Stimulated activated CD8-positive, alpha-beta memory T cell treated with anti-CD3 and anti-CD28 coated beads, Interleukin-15, amount 100 ng/mL, for 24 hours (primary cell): ENCODE measurements around the gene PIK3CG.

ENCODE experiments used
- DNase-seq: peaks from one replicate; pipeline ENCODE4 v3.0.0-alpha.2; 2020; ENCODE audit warnings: low read depth

PIK3CG gene

DNA sequence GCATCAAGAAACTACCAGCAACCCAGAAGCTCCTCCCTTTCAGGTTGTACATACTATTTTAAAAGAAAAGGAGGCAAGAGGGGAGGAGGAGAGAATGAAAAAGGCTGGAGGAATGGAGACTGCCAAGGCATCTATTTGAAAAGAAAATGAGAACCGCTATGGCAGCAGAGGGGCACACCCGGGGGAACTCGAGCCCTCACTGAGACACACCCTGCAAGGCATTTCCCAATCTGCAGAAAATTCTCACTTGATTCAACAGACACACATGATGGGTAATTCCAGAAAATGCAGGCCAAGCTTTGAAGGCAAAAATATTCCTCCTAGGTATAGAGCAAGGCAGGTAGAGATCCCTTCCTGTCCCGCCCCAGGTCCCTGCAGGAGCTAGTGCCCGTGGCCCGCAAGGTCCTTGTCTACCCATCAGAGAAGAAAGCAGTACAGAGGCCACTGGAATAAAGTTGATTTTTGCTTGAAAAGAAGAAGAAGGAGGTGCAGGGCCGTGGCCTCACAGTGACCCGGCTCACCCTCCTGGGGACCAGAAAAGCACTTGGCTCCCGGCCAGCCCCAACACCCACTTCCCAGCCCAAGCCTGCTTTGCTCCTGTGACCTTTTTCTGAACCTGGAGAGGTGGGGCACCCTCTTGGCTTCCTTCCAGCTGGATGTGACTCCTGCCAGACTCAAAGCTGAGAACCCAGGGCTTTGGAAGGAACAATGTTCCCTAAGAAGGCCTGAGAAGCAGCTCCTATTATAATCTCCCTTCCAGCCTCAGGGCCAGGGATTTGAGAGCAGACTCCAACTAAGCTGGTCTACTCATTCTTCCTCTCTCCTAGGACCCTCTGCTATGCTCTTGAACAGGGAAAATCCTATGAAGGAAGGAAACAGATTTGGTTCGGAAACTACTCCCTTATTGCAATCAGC lies 6.2 kb upstream of the PIK3CG start:
- no peak for DNase-seq

DNA sequence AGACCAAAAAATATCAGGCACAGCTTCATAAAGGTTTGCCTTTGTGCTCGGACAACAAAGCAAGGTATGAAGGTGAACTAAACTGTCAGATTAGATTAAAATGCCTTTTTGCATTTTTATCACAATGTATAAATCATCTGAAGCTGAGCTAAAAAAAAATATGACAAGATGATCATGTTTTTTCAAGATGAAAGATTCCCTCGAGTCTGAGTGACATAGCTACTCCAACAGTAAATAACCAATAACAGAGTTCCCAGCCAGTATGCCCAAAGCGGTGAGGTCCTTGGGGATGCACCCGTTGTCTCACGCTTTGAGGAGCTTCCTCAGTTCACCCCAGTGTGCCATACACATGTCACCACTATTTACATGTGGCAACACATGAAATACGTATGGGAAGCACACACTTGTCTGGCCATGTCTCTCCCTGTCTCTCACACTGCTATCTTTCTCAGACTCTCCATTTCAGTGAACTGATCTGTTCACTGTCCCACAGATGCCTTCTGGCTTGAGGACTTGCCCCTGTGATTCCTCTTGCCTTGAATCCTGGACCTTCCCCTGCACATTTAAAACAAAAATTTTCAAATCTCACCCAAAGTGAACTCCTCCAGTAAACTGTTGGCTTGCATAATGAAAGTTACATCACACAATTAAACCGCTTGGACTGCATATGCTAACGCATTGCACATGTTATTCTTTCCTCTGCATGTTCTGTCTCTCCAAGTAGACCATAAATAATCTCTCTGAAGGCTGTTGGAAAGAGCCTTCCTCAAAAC lies 2.6 kb upstream of the PIK3CG start:
- DNase-seq: no peak

DNA sequence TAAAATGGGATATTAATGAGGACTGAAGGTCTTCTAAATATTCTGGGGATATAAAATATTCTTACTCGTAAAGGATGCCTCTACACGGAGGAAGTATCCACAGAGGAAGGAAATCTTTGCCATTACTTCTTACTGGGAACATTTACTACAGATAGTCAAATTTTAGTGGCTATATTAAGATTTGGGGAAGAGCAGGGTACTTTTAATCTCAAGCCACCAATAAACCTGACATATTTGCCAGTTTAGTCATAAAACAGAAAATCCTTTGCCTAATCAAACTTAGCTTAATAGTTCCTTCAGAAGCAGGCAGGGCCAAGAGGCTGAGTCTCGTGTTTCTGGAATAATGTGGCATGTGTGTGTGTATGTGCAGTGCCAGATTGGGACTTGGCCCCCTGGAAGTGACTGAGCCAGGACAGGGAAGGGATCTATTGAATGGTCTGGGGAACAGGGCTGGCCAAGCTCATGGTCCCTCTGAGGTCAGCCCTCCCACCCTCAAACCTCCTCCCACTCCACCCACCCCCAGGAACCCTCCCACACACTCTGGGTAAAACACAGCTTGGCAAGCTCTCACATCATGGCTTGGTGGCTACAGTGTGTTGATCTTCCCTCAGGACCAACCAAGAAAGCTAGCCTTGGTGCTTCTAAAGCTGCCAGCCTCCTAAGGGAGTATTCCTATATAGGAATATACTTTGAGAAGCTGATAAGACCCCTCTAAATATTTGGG lies 1.6 kb upstream of the PIK3CG start:
- no peak for DNase-seq

DNA sequence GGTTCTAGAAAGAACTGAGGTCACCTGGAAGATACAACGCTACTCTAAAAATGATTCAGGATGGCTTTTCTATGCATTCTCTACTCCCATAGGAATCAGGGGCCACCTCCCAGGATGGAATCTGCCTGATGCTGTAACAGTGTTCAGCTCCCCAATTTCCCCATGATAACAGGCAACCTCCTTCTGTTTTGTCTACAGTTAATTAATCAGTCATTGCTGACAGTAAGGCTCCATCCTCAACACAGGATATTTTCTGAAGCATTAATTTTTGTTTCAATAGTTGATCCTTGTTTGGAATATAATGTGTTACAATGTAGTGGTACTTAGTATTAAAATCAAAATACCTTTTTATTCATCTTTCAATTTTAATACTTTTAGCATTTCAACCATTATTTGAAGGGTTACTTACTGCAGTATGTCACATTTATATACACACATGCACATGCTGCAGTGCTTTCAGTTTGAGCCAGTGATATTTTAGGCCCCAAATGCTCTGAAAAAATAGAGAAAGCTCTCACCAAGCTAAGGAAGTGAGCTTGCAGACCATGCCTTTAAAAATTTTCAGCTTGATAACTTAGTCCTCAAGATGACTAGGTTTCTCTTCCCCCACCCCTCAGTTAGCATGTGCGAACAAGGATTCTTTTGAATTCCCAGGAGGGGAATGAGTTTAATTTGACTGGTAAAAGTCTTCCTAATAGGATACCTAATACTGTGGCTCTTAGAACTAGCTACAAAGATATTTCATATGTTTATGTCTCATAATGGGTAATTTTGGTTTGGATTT lies 592 bp upstream of the PIK3CG start:
- DNase-seq: no peak

DNA sequence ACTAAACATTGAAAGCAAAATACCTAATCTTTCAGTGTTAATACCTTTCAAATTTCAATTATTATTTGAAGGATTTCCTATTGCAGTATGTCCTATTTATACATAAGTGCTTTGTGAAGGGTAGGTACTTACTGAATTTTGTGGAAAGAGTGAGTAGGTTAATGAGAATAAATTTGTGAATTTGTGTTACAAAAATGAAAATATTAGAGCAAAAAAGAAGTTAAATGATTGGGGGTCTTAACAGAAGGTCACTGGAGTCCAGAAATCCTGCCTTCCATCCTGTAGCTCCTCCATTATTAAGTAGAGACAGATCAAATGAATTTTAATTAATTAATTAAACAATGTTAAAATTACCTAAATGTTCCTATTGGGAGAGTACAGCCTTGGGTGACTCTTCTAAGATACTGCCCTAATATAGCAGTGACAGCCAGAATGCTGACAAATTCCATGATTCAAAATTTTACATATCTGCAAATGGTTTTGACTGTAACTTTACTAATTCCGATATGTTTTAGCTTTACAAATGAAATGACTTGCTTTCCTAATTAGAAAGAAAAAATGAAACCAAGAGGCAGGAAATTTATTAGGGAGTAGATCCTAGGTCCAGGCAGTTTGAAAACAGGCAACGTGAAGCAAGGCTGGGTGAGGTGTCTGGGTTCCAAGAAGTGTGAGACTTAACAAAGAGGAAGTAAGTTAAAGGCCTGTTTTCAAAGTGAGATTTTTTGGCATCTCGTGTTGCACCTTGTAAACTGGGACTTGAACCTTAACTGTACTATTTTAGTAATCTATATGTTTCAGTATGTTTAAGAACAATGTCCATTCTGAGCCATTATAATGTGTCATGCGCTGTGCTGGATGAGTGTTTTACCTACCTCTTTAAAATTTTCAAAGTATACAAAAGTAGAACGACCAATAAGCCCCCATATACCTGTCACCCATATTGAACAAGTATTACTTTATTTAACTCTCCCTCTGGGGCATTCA lies 1.5 kb downstream of the PIK3CG start:
- DNase-seq: no peak

DNA sequence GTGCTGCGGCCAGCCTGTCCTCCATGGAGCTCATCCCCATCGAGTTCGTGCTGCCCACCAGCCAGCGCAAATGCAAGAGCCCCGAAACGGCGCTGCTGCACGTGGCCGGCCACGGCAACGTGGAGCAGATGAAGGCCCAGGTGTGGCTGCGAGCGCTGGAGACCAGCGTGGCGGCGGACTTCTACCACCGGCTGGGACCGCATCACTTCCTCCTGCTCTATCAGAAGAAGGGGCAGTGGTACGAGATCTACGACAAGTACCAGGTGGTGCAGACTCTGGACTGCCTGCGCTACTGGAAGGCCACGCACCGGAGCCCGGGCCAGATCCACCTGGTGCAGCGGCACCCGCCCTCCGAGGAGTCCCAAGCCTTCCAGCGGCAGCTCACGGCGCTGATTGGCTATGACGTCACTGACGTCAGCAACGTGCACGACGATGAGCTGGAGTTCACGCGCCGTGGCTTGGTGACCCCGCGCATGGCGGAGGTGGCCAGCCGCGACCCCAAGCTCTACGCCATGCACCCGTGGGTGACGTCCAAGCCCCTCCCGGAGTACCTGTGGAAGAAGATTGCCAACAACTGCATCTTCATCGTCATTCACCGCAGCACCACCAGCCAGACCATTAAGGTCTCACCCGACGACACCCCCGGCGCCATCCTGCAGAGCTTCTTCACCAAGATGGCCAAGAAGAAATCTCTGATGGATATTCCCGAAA lies 2.7 kb downstream of the PIK3CG start:
- no peak for DNase-seq

DNA sequence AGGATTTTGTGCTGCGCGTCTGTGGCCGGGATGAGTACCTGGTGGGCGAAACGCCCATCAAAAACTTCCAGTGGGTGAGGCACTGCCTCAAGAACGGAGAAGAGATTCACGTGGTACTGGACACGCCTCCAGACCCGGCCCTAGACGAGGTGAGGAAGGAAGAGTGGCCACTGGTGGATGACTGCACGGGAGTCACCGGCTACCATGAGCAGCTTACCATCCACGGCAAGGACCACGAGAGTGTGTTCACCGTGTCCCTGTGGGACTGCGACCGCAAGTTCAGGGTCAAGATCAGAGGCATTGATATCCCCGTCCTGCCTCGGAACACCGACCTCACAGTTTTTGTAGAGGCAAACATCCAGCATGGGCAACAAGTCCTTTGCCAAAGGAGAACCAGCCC lies 3.3 kb downstream of the PIK3CG start:
- no peak for DNase-seq

DNA sequence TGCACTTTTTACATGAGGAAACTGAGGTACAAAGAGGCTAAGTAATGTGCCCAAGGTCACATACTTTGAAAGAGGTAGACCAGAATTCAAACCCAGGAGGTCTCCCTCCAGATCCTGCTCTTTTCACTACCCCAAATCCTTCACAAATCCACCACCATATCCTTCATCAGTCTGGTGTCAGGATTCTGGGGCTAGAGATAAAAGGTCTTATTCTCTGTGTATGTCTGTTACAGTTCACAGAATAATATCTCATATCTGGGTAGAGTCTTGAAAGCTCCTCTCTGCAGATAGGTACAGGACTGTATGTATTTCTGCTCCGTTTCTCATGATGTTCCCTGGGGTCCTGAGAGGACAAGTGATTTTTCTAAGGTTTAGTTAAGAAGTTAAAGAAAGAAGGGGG lies 4.9 kb downstream of the PIK3CG start:
- DNase-seq: no peak

DNA sequence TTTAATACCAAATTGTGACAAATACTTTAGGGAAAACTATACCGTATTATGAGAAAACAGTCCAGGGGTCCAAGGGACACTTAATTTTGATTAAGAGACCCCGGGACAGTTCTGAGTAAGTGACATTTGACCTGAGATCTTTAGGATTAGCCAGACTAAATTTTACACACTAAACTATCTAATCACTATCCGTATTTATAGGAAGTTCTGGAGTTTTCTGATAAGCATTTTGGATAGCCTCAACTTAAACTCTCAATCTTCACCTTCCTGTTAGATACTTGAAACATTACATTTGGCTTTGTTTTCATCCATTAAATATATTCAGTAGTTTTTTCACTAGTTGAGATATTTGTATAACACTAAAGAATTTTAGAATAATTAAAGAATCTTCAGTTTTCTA lies 5.4 kb downstream of the PIK3CG start:
- DNase-seq: no peak

DNA sequence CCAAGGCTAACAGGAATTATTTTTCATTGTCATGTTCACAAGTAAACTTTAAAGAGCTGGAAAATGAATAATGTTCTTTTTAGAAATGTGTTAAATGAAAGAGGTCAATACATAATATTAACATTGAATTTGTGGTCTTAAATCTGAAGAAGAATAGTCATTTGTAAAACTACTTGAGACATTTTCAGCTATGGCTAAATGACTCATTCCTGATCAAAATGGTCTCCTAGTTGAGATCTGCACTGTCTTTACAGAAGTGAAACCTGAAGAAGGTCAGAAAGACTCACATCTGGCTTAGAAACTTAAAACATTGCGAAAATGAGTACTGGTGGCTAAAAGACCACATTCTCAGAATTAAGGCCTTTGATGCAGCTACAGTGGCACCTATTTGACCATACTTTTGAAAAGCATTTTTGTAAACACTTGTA lies 5.9 kb downstream of the PIK3CG start:
- DNase-seq: no peak

DNA sequence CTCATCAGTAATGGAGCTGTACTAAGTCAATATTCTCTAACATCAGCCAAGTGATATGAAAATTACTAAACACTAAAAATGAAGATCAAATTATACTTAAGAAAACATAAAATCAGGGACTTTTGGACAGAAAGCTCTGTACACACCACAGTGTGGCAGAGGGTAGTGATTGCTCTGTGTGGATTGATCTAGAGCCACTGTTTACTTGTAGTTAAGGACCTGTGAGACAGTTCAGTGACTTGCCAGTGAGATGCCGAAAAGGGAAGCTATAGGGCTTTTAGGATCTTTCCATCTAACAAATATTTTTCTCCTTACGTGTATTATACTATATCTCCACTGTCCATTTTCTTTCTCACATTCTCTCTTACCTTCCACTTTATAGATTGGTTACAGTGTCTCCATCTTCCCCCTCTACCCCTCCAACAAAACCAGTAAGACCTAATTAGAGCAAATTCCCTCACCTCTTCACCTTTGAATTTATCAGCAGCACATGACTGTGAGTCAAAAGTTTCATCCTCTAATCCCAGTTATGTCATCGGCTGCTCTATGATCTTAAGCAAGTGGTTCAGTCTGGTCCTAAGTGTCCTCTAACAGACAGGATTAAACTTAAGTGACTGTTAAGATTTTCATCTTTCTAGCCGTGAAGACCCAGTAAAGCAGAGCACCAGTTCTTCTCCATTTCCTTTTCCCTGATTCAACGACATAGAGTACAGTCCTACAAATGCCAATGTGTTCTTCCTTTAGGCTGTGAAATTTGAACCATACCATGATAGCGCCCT lies 6.9 kb downstream of the PIK3CG start:
- DNase-seq: no peak

DNA sequence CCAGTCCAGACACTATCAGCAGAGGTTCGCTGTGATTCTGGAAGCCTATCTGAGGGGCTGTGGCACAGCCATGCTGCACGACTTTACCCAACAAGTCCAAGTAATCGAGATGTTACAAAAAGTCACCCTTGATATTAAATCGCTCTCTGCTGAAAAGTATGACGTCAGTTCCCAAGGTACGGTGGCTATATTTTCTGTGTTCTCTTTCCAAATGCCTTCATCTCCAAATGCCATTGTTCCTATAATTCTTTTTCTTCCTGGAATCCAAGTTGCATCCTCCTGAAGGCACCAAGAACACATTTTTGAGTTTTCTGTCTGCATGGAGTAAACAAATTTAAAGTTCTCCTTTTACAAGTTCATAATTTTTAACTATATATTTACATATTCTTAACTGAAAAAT lies 7.7 kb downstream of the PIK3CG start:
- no peak for DNase-seq

DNA sequence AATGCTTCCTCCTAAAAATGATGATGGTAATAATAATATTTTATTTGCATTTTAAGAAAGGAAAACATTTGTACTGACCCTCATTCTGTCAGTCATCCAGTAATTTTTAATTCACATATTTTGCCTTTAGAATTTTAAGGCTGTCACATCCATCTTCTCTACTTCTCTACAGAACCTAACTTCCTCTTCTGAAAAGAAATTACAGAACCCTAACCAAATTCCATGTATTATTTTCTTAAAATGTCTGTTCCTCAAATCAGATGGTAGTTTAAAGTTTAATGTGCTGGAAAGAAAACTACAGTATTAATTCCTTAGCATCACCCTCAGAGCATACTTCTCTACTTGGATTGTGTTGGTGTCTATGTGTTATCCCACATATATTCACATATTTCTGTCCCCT lies 9.0 kb downstream of the PIK3CG start:
- DNase-seq: no peak

DNA sequence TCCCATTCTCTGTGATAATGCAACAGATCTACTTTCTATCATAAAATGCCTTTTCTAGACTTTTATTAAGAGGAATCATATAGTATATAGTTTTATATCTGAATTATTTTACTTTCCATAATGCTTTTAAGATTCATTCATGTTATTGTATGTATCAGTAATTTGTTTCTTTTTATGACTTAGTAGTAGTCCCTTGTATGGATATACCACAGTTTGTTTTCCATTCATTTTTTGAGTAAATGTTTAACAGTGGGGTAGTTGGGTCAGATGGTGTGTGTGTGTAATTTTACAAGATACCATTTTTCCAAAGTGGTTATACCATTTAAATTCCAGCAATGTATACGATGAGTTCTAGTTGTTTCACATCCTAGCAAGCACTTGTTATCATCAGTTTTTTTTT lies 10.4 kb downstream of the PIK3CG start:
- no peak for DNase-seq

DNA sequence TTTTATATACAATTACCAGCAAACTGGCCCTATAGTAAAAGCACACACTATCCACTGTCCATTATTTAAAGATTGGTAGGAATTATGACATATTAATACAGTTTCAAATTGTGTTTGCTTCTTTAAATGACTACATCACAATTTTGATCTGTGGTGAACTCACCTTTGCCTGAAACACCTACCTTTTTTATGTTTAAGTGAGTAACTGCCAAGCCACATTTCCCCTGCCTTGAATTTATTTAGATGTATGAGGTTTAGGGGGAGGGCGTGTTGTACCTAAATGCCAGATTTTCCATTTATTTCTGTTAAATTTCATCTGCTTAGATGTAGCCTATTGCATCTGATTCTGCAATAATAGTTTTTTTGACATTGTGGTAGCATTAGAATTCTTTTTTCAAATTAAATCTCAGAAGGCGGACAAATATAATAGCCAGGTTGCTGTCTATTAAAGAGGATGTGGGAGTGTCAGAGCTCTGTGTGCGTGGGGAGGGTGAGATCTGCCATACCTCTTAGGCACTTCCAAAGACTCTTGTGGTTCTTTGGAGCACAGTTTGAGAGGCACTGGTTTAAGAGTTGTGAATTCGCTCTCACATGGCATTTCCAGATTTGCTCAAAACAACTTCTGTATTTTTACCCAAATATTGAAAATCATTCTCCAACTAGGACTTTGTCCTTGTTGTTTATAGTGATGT lies 13.8 kb downstream of the PIK3CG start:
- no peak for DNase-seq

DNA sequence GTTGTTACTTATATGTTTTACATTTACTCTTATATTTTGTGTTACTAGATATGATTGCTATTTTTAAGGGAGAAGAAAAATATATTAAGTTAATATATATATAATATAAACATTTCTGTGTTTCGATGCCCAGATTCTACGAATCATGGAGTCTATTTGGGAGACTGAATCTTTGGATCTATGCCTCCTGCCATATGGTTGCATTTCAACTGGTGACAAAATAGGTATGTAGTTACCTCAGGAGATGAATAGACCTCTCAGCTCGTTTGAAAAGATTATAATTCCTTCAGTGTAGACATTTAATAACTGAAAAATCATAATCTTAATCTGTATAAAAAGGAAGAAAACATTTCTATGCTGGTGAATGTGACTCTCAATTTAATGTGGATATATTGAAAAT lies 16.9 kb downstream of the PIK3CG start:
- DNase-seq: no peak

DNA sequence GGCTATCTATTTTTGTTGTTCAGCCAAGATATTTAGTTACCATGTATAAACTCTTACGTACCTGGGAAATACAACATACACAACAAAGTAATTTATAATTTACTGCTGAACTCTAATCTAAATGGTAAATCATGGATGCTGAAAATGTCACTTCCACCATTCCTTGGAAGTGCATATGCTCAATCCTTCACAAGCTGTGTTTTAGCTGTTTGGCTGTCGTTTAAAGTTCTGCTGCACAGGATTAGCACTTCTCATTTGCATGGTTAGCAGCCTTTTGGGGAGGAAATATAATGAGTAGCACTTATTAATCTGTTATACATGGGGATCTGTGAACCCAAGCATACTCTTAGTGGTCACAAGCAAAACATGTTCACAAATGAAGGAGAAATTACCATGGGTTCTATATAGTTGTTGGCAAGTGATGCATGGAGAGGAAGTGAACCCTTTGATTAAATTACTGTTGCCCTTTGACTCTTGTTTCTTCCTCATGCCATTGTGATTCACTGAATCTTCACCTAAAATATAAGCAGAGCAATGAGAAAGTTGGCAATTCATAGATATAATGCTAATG lies 18.5 kb downstream of the PIK3CG start:
- no peak for DNase-seq

DNA sequence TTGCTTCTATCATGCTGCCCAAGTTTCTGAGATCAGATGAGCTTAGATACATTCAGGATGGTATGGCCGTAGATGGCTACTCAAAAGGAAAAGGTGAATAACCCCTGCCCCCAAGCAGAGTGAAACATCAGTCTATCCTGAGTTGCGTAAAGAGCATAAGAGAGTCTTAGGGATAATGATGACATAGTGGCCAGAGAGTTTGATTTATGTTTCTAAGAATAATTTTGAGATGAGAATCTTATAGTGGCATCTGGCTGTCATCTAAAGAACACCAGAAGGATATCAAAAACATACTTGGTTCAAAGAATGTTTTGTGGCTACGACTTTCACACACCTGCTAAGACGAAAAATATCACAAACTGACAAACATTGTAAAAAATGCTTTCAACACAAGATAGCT lies 20.6 kb downstream of the PIK3CG start:
- DNase-seq: no peak
